ENCODE results near the gene PROZ.

DNA sequence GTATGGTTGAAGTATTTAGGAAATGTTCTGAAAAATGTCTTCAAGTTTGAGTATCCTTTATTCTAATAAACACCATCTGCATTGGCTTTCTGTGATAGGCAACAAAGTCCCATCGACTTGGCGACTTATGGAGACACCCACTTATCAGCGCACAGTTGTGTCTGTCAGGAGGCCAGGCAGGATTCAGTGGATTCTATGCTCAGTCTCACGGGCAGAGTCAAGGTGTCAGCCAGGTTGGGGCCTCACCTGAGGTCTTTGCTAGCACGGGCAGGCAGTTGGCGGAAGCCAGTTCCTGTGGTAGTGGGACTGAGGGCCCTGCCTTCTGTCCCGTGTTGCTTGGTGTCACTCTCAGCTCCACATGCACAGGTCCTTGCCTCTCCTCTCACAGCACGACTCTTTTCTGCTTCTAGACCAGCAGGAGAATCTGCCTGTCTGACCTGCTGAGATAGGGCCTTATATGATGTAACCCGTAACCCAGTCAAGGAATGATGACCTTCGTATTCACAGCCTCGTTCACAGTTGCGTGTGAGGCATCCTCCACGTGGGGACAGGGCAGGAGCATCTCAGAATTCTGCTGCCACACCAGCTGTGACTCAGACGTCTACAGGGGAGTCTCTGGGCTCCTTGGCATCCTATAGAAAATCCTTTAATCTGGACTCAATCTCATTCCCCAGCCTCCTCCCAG, 61.0 kb downstream of the PROZ start:
- TF ChIP-seq, protein P1, sequence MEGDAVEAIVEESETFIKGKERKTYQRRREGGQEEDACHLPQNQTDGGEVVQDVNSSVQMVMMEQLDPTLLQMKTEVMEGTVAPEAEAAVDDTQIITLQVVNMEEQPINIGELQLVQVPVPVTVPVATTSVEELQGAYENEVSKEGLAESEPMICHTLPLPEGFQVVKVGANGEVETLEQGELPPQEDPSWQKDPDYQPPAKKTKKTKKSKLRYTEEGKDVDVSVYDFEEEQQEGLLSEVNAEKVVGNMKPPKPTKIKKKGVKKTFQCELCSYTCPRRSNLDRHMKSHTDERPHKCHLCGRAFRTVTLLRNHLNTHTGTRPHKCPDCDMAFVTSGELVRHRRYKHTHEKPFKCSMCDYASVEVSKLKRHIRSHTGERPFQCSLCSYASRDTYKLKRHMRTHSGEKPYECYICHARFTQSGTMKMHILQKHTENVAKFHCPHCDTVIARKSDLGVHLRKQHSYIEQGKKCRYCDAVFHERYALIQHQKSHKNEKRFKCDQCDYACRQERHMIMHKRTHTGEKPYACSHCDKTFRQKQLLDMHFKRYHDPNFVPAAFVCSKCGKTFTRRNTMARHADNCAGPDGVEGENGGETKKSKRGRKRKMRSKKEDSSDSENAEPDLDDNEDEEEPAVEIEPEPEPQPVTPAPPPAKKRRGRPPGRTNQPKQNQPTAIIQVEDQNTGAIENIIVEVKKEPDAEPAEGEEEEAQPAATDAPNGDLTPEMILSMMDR (IDR thresholded peaks at IDR 0.05): no peak
- no peak for TF ChIP-seq POLR2AphosphoS5 (IDR thresholded peaks at IDR 0.05; ENCODE audit: low read depth, low read length)
- TF ChIP-seq MEF2A (IDR thresholded peaks at IDR 0.05; ENCODE audit: borderline replicate concordance, low read depth): no peak
- TF ChIP-seq NRF1 (IDR thresholded peaks at IDR 0.05; ENCODE audit: low read depth, low read length): no peak
- TF ChIP-seq, protein P2, sequence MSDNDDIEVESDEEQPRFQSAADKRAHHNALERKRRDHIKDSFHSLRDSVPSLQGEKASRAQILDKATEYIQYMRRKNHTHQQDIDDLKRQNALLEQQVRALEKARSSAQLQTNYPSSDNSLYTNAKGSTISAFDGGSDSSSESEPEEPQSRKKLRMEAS (IDR thresholded peaks at IDR 0.05; ENCODE audit: low read depth): no peak

Data from SK-N-SH (cell line).